ENCODE measurements around the gene PCNT. TPM values are rescaled to one million over a fixed set of nuclear protein-coding genes. Genes with fewer than 3 reads are reported as not detected.

Gene PCNT
- total and polyA plus RNA-seq, 9 of the 15 experiments (the other 6 are each of a cell fraction or from before 2014, with no cell fraction given): 9.1 to 53.5 (median 31.3) TPM

- Histone ChIP-seq H3K4me2 (ENCODE audit: insufficient read depth, low read length) (no peak overlapping the region; the same call in 1 of the 2 replicates), H3K79me2 (ENCODE audit: control insufficient read depth, insufficient read depth, low read length) (peaks cover 51% of the 10 kb centered on the region), H3K9ac (ENCODE audit: insufficient read depth in 1 of 2, low read depth in 2 of 2, low read length in 2 of 2) (peak overlapping the region in 1 of 2 experiments; percentile 57; a peak in 2 of 4 replicates), H3K9me1 (ENCODE audit: control insufficient read depth, insufficient read depth, low read length) (no peaks in the 10 kb centered on the region), H3K27ac (ENCODE audit: extremely low read depth, low read depth, low read length) (no peak overlapping the region; the same call in 2 of the 3 replicates), H2AFZ (ENCODE audit: low read depth, low read length) (no peak overlapping the region), H3K9me3 (replicated peaks; ENCODE audit: control insufficient read depth, insufficient read depth, low read depth, low read length) (no peaks in the 10 kb centered on the region), H3K4me1 (replicated peaks in 1 of 2; ENCODE audit: control insufficient read depth in 2 of 2, insufficient read depth in 2 of 2, low read length in 2 of 2) (peaks cover 27 to 66% of the 10 kb centered on the region in 2 experiments; a peak in 4 of 5 replicates), H3K4me3 (no peak overlapping the region), H3K27me3 (ENCODE audit: control insufficient read depth in 2 of 2, insufficient read depth in 2 of 2, low read length in 2 of 2) (no peaks in the 10 kb centered on the region), H3K36me3 (ENCODE audit: control insufficient read depth, insufficient read depth, low read length) (peaks cover 55% of the 10 kb centered on the region), H4K20me1 (replicated peaks; ENCODE audit: control insufficient read depth, insufficient read depth, low read length) (peaks cover 28% of the 10 kb centered on the region)
- in situ Hi-C loops (cut with MboI) (no loop called here), intact Hi-C loops (cut with micrococcal nuclease) (no loop called here)
- POLR2A ChIA-PET: interaction anchor here (2.5 kb wide), 1 partner anchor 18 kb away, joined by 9 read pairs; no protein-coding TSS in a partner anchor
- BruUV-seq (replicated peaks): no TSS peak
- CTCF ChIA-PET (ENCODE audit: low intra/inter-chr PET ratio): no interaction called here
- ATAC-seq: no peak
- no peak for DNase-seq (ENCODE audit: extremely low read depth in 1 of 4, low spot score in 3 of 4)
- WGBS (ENCODE audit: insufficient coverage, low coverage, missing lambda C conversion rate): 83% methylated on average over 7 of the region's 7 CpGs
- FAIRE-seq: no peak
- TF ChIP-seq TOE1 (IDR thresholded peaks at IDR 0.05; ENCODE audit: borderline replicate concordance): peak; percentile 62; the same call in 1 of the 2 replicates
- no peak for TF ChIP-seq TOE1 (CRISPR knock-in tag; IDR thresholded peaks at IDR 0.05; ENCODE audit: borderline replicate concordance, low read depth)
- peak; percentile 65 for TF ChIP-seq RAD51 (IDR thresholded peaks at IDR 0.05; ENCODE audit: borderline replicate concordance, low read depth)
- no peak for TF ChIP-seq EHMT2 (IDR thresholded peaks at IDR 0.05)
- peak; percentile 1 for TF ChIP-seq HMGN3 (IDR thresholded peaks at IDR 0.05; ENCODE audit: borderline replicate concordance, extremely low read depth, insufficient read length, low read depth, low read length)
- TF ChIP-seq USF2 (CRISPR knock-in tag; IDR thresholded peaks at IDR 0.05): peak; percentile 40; the same call in 1 of the 2 replicates
- TF ChIP-seq ATF6 (CRISPR knock-in tag; IDR thresholded peaks at IDR 0.05): no peak
- TF ChIP-seq, protein P1, sequence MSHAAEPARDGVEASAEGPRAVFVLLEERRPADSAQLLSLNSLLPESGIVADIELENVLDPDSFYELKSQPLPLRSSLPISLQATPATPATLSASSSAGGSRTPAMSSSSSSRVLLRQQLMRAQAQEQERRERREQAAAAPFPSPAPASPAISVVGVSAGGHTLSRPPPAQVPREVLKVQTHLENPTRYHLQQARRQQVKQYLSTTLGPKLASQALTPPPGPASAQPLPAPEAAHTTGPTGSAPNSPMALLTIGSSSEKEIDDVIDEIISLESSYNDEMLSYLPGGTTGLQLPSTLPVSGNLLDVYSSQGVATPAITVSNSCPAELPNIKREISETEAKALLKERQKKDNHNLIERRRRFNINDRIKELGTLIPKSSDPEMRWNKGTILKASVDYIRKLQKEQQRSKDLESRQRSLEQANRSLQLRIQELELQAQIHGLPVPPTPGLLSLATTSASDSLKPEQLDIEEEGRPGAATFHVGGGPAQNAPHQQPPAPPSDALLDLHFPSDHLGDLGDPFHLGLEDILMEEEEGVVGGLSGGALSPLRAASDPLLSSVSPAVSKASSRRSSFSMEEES (CRISPR knock-in tag; IDR thresholded peaks at IDR 0.05): peak; percentile 90
- no peak for TF ChIP-seq SNIP1 (IDR thresholded peaks at IDR 0.05; ENCODE audit: low read depth)
- TF ChIP-seq ZSCAN29 (IDR thresholded peaks at IDR 0.05): no peak
- peak; percentile 22; the same call in 1 of the 2 replicates for TF ChIP-seq ZNF121 (CRISPR knock-in tag; conservative IDR thresholded peaks at IDR 0.05)
- TF ChIP-seq CBFB (CRISPR knock-in tag; IDR thresholded peaks at IDR 0.05): no peak
- TF ChIP-seq, protein P2, sequence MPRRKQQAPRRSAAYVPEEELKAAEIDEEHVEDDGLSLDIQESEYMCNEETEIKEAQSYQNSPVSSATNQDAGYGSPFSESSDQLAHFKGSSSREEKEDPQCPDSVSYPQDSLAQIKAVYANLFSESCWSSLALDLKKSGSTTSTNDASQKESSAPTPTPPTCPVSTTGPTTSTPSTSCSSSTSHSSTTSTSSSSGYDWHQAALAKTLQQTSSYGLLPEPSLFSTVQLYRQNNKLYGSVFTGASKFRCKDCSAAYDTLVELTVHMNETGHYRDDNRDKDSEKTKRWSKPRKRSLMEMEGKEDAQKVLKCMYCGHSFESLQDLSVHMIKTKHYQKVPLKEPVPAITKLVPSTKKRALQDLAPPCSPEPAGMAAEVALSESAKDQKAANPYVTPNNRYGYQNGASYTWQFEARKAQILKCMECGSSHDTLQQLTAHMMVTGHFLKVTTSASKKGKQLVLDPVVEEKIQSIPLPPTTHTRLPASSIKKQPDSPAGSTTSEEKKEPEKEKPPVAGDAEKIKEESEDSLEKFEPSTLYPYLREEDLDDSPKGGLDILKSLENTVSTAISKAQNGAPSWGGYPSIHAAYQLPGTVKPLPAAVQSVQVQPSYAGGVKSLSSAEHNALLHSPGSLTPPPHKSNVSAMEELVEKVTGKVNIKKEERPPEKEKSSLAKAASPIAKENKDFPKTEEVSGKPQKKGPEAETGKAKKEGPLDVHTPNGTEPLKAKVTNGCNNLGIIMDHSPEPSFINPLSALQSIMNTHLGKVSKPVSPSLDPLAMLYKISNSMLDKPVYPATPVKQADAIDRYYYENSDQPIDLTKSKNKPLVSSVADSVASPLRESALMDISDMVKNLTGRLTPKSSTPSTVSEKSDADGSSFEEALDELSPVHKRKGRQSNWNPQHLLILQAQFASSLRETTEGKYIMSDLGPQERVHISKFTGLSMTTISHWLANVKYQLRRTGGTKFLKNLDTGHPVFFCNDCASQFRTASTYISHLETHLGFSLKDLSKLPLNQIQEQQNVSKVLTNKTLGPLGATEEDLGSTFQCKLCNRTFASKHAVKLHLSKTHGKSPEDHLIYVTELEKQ (CRISPR knock-in tag; IDR thresholded peaks at IDR 0.05): no peak
- TF ChIP-seq USF1 (CRISPR knock-in tag; IDR thresholded peaks at IDR 0.05): peak; percentile 43; the same call in 1 of the 2 replicates
These were observed 4.8 kb upstream of the PCNT start for GRCh38 chr21:46319186-46319585.
